ENCODE results near the gene DHRS4. TPM values are rescaled to one million over a fixed set of nuclear protein-coding genes. Genes with fewer than 3 reads are reported as not detected.

The DHRS4 gene
- total RNA-seq, 4 donors from 2014 or later = 42.0 to 60.7 (median 45.8) TPM

GRCh38 chr14:23941230-23941629, 12.3 kb upstream of the DHRS4 start:
- TF ChIP-seq CTCF (IDR thresholded peaks at IDR 0.05; ENCODE audit: low read depth) = no peak

DNA sequence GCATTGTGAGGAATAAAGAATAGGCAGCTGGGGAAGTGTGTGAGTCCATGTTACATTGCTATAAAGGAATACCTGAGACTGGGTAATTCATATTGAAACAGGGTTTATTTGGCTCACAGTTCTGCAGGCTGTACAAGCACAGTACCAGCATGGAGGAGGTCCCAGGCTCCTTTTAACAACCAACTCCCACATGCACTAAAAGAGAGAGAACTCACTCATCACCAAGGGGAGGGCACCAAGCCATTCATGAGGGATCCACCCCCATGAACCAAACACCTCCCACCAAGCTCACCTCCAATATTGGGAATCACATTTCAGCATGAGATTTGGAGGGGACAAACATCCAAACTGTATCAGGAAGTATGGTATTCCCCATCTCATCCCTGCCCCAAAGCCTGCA, 11.9 kb upstream of the DHRS4 start:
- TF ChIP-seq CTCF (IDR thresholded peaks at IDR 0.05; ENCODE audit: low read depth) = no peak

GRCh38 chr14:23942587-23942986, 11.0 kb upstream of the DHRS4 start:
- no peak for TF ChIP-seq CTCF (IDR thresholded peaks at IDR 0.05; ENCODE audit: low read depth)

DNA sequence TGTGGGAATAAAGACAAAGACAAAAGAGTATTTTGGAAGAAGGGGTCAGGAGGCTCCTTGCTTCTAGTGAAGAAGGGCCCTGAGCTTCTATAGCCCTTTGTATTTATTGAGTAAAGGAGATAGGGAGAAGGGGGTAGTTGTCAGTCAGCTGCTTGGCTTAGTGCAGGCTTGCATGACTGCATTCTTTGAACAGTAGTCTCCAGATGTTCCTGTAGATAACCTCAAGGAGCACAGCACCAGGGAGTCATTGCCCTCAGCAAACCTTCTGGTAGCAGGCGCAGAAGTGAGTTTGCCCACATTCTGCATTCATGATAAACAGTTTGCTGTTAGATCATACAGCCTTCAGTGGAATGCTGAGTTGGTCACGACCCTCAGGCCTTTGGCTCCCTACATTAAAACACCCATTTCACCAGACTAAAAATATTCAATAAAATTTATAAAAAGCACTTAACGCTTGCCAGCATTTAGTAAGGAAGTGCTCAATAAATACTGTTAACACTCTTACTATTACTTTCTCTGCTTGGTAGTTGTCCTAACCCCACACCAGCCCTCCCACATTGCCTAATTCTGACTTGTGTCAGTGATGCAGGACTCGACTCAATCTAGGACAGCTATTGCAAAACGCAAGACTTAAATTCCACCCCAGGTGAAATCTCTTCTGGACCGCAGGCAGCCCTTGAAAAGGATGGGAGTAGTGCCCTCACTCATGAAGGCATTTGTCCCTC, 3.0 kb upstream of the DHRS4 start:
- no peak for TF ChIP-seq CTCF (IDR thresholded peaks at IDR 0.05; ENCODE audit: low read depth)

DNA sequence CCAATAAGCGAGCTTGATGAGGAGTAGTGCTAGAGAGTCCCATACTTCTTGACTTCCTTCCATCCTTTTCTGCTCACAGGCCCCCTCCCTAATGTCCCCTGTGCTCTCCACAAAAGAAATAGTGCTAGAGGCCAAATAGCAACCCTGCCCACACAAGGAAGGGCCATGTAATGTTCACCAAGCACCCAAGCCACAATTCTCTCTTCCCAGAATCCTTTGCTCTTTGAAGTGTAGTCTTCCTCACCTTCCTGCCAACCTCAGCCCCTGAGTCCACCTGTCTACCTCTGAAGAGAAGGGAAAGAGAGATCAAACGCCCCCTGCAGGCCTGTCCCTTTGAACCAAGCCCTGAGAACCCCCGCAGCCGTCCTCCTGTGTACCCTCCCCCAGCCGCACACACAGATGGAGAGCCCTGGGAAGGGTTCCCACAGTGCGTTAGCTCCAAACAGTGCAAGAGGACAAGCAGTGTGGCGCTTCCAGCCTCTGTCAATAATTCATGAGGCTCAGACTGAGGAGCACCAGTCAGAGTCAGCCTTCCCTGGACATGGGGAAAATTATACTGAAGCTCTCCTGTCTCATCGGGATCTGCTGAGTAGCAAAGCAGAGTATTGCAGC, 1.9 kb upstream of the DHRS4 start:
- TF ChIP-seq CTCF (IDR thresholded peaks at IDR 0.05; ENCODE audit: low read depth) = no peak

DNA sequence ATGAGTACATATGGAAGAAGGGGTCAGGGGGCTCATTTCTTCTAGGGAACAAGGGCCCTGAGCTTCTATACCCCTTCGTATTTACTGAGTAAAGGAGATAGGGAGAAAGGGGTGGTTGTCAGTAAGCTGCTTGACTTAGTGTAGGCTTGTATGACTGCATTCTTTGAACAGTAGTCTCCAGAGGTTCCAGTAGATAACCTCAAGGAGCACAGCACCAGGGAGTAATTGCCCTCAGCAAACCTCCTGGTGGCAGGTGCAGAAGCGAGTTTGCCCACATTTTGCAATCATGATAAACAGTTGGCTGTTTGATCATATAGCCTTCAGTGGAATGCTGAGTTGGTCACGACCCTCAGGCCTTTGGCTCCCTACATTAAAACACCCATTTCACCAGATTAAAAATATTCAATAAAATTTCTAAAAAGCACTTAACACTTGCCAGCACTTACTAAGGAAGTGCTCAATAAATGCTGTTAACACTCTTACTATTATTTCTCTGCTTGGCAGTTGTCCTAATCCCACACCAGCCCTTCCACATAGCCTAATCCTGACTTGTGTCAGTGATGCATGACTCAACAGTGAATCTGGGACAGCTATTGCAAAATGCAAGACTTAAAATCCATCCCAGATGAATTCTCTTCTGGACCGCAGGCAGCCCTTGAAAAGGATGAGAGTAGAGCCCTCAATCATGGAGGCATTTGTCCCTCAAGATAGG, 31.5 kb downstream of the DHRS4 start:
- TF ChIP-seq CTCF (IDR thresholded peaks at IDR 0.05; ENCODE audit: low read depth) = no peak
